ENCODE results near the gene TFPI. TPM values are rescaled to one million over a fixed set of nuclear protein-coding genes. Genes with fewer than 3 reads are reported as not detected.

TFPI gene
- total RNA-seq, 1 donor from 2014 or later = 89.7 TPM

DNA sequence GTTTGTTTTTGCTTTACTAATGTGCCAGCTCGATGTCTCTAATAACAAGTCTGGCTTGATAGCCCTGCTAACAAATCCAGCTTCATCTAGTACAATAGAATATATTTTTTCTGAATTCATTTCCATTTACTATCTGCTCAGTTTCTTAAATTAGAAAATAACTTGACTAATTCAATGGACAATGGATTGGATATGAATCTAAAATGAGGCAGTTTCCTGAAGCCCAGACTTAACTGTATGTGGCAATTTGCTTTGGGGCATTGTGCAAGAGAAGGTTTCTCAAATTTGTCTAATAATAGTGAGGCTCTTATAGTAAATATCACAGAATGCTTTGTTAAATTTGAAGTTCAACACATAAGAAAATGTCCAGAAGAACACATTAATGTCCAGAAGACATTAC, 132.0 kb downstream of the TFPI start:
- Mint-ChIP-seq H3K36me3 (no peaks in the 10 kb centered on the region), H3K4me3 (no peak overlapping the region), H3K27ac (no peak overlapping the region), H3K27me3 (ENCODE audit: low read depth) (no peaks in the 10 kb centered on the region), H3K9me3 (no peaks in the 10 kb centered on the region), H3K4me1 (peaks cover 8% of the 10 kb centered on the region)
- TF ChIP-seq, protein P1, sequence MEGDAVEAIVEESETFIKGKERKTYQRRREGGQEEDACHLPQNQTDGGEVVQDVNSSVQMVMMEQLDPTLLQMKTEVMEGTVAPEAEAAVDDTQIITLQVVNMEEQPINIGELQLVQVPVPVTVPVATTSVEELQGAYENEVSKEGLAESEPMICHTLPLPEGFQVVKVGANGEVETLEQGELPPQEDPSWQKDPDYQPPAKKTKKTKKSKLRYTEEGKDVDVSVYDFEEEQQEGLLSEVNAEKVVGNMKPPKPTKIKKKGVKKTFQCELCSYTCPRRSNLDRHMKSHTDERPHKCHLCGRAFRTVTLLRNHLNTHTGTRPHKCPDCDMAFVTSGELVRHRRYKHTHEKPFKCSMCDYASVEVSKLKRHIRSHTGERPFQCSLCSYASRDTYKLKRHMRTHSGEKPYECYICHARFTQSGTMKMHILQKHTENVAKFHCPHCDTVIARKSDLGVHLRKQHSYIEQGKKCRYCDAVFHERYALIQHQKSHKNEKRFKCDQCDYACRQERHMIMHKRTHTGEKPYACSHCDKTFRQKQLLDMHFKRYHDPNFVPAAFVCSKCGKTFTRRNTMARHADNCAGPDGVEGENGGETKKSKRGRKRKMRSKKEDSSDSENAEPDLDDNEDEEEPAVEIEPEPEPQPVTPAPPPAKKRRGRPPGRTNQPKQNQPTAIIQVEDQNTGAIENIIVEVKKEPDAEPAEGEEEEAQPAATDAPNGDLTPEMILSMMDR (IDR thresholded peaks at IDR 0.05; ENCODE audit: unreplicated experiment) = no peak
- no peak for DNase-seq (ENCODE audit: low spot score in 2 of 2, unreplicated experiment in 2 of 2)

- H3K4me1 Mint-ChIP-seq = peaks cover 8% of the 10 kb centered on the region
- TF ChIP-seq, protein P1 (IDR thresholded peaks at IDR 0.05; ENCODE audit: unreplicated experiment) = no peak
- H3K9me3 Mint-ChIP-seq = no peaks in the 10 kb centered on the region
- DNase-seq (ENCODE audit: low spot score in 2 of 2, unreplicated experiment in 2 of 2) = no peak
- H3K27ac Mint-ChIP-seq = no peak overlapping the region
- no peaks in the 10 kb centered on the region for H3K27me3 Mint-ChIP-seq (ENCODE audit: low read depth)
- no peak overlapping the region for H3K4me3 Mint-ChIP-seq
- no peaks in the 10 kb centered on the region for H3K36me3 Mint-ChIP-seq
These were observed 132.7 kb downstream of the TFPI start for GRCh38 chr2:187421519-187421918.

DNA sequence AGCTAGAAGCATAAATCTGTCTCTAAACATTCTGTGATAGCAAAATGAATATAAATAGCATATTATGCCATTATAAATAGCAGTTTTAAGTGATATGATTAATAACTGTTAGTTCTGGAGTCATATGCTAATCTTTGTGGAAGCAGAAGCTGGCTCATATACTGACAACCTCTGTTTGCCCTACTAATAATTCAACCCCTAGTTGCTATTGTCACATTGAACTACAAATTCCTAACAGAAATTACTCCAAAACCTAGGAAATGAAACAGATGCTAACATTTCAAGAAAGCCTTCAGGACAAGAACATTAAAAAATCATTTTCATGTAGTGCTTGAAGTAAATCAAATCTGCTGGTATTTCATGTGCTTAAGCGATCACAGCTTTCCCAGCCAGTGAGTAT, 134.4 kb downstream of the TFPI start:
- H3K36me3 Mint-ChIP-seq = no peaks in the 10 kb centered on the region
- DNase-seq (ENCODE audit: low spot score in 2 of 2, unreplicated experiment in 2 of 2) = no peak
- H3K4me1 Mint-ChIP-seq = peaks cover 8% of the 10 kb centered on the region
- no peaks in the 10 kb centered on the region for H3K27me3 Mint-ChIP-seq (ENCODE audit: low read depth)
- TF ChIP-seq, protein P1 (IDR thresholded peaks at IDR 0.05; ENCODE audit: unreplicated experiment) = no peak
- H3K4me3 Mint-ChIP-seq = no peak overlapping the region
- no peaks in the 10 kb centered on the region for H3K9me3 Mint-ChIP-seq
- H3K27ac Mint-ChIP-seq = no peak overlapping the region

GRCh38 chr2:187415449-187415848, 138.8 kb downstream of the TFPI start:
- no peaks in the 10 kb centered on the region for H3K36me3 Mint-ChIP-seq
- TF ChIP-seq, protein P1 (IDR thresholded peaks at IDR 0.05; ENCODE audit: unreplicated experiment) = no peak
- no peak overlapping the region for H3K4me3 Mint-ChIP-seq
- H3K9me3 Mint-ChIP-seq = peaks cover 8% of the 10 kb centered on the region
- H3K27ac Mint-ChIP-seq = no peak overlapping the region
- peaks cover 4% of the 10 kb centered on the region for H3K4me1 Mint-ChIP-seq
- no peaks in the 10 kb centered on the region for H3K27me3 Mint-ChIP-seq (ENCODE audit: low read depth)
- no peak for DNase-seq (ENCODE audit: low spot score in 2 of 2, unreplicated experiment in 2 of 2)

Other genes starting within 250 kb of the TFPI start
- 3.1 to 4.5 TPM (median 3.3 TPM) in 3 replicates for gene CALCRL, start 106.2 kb downstream of the TFPI start, total RNA-seq